ENCODE data around the gene HDAC2.
"Not testable (repeated sequence)": the region's sequence is repeated elsewhere in the genome, so short reads cannot be mapped to it uniquely, and the experiment has no call there.

GRCh38 chr6:113910285-113910684, 60.7 kb downstream of the HDAC2 start:
- TF ChIP-seq POLR2A (IDR thresholded peaks at IDR 0.05), result not testable (repeated sequence)
- TF ChIP-seq, protein P1, sequence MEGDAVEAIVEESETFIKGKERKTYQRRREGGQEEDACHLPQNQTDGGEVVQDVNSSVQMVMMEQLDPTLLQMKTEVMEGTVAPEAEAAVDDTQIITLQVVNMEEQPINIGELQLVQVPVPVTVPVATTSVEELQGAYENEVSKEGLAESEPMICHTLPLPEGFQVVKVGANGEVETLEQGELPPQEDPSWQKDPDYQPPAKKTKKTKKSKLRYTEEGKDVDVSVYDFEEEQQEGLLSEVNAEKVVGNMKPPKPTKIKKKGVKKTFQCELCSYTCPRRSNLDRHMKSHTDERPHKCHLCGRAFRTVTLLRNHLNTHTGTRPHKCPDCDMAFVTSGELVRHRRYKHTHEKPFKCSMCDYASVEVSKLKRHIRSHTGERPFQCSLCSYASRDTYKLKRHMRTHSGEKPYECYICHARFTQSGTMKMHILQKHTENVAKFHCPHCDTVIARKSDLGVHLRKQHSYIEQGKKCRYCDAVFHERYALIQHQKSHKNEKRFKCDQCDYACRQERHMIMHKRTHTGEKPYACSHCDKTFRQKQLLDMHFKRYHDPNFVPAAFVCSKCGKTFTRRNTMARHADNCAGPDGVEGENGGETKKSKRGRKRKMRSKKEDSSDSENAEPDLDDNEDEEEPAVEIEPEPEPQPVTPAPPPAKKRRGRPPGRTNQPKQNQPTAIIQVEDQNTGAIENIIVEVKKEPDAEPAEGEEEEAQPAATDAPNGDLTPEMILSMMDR (IDR thresholded peaks at IDR 0.05), result not testable (repeated sequence)

All from lower leg skin (tissue), 3 donors.